Measurements from ENCODE around the gene COPS3.

The COPS3 gene

GRCh38 chr17:17246879-17247278 is 34.2 kb downstream of the COPS3 start:
- TF ChIP-seq TAF1 (IDR thresholded peaks at IDR 0.05; ENCODE audit: low read depth) (no peak), TCF12 (IDR thresholded peaks at IDR 0.05; ENCODE audit: low read depth) (no peak), RAD21 (IDR thresholded peaks at IDR 0.05; ENCODE audit: low read depth) (no peak), REST (IDR thresholded peaks at IDR 0.05; ENCODE audit: low read depth) (no peak), TEAD4 (IDR thresholded peaks at IDR 0.05) (no peak), EP300 (IDR thresholded peaks at IDR 0.05; ENCODE audit: borderline replicate concordance) (no peak), CREB1 (IDR thresholded peaks at IDR 0.05; ENCODE audit: low read depth) (no peak), NFIC (IDR thresholded peaks at IDR 0.05) (no peak), YY1 (IDR thresholded peaks at IDR 0.05; ENCODE audit: low read depth) (no peak), FOXM1 (IDR thresholded peaks at IDR 0.05; ENCODE audit: borderline replicate concordance, low read depth) (no peak), MAX (IDR thresholded peaks at IDR 0.05) (no peak), EGR1 (IDR thresholded peaks at IDR 0.05) (no peak)

DNA sequence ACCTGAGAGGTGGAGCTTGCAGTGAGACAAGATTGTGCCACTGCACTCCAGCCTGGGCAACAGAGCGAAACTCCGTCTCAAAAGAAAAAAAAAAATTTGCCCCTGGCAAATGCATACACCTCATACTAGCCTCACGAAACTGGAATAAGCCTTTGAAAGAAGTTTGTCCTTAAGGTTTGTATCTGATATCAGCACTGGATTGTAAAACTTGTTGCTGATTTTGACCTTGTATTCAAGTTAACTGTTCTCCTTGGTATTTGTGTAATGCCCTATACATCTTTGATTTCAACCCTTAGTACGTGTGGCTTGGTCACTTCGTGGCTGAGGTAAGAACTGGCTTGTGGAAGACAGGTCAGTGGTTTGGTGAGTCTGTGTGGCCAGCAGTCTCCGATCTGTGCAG is 37.9 kb downstream of the COPS3 start:
- no peak for TF ChIP-seq TEAD4 (IDR thresholded peaks at IDR 0.05)
- no peak for TF ChIP-seq TAF1 (IDR thresholded peaks at IDR 0.05; ENCODE audit: low read depth)

GRCh38 chr17:17242246-17242645 is 38.8 kb downstream of the COPS3 start:
- TF ChIP-seq REST (IDR thresholded peaks at IDR 0.05; ENCODE audit: low read depth) (no peak), RAD21 (IDR thresholded peaks at IDR 0.05; ENCODE audit: low read depth) (no peak), MAX (IDR thresholded peaks at IDR 0.05) (no peak), NFIC (IDR thresholded peaks at IDR 0.05) (no peak), ZBTB7A (IDR thresholded peaks at IDR 0.05; ENCODE audit: low read depth) (no peak), EGR1 (IDR thresholded peaks at IDR 0.05) (no peak), CEBPB (IDR thresholded peaks at IDR 0.05) (no peak), CREB1 (IDR thresholded peaks at IDR 0.05; ENCODE audit: low read depth) (no peak), EP300 (IDR thresholded peaks at IDR 0.05; ENCODE audit: borderline replicate concordance) (no peak), FOXM1 (IDR thresholded peaks at IDR 0.05; ENCODE audit: borderline replicate concordance, low read depth) (no peak), TCF12 (IDR thresholded peaks at IDR 0.05; ENCODE audit: low read depth) (no peak), TAF1 (IDR thresholded peaks at IDR 0.05; ENCODE audit: low read depth) (no peak), TEAD4 (IDR thresholded peaks at IDR 0.05) (no peak), YY1 (IDR thresholded peaks at IDR 0.05; ENCODE audit: low read depth) (no peak)
- TF ChIP-seq, protein P1, sequence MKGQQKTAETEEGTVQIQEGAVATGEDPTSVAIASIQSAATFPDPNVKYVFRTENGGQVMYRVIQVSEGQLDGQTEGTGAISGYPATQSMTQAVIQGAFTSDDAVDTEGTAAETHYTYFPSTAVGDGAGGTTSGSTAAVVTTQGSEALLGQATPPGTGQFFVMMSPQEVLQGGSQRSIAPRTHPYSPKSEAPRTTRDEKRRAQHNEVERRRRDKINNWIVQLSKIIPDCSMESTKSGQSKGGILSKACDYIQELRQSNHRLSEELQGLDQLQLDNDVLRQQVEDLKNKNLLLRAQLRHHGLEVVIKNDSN (IDR thresholded peaks at IDR 0.05): no peak

DNA sequence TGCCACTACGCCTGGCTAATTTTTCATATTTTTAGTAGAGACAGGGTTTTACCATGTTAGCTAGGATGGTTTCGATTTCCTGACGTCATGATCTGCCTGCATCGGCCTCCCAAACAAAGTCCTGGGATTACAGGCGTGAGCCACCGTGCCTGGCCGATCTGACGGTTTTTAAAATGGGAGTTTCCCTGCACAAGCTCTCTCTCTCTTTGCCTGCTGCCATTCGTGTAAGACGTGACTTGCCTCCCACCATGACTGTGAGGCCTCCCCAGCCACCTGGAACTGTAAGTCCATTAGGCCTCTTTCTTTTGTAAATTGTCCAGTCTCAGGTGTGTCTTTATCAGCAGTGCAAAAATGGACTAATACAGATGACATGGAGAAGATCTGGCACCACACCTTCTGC is 39.4 kb downstream of the COPS3 start:
- no peak for TF ChIP-seq TAF1 (IDR thresholded peaks at IDR 0.05; ENCODE audit: low read depth)
- no peak for TF ChIP-seq REST (IDR thresholded peaks at IDR 0.05; ENCODE audit: low read depth)
- TF ChIP-seq TCF12 (IDR thresholded peaks at IDR 0.05; ENCODE audit: low read depth): no peak
- TF ChIP-seq MAX (IDR thresholded peaks at IDR 0.05): no peak
- TF ChIP-seq EP300 (IDR thresholded peaks at IDR 0.05; ENCODE audit: borderline replicate concordance): no peak
- no peak for TF ChIP-seq TEAD4 (IDR thresholded peaks at IDR 0.05)
- TF ChIP-seq RAD21 (IDR thresholded peaks at IDR 0.05; ENCODE audit: low read depth): no peak
- no peak for TF ChIP-seq FOXM1 (IDR thresholded peaks at IDR 0.05; ENCODE audit: borderline replicate concordance, low read depth)
- no peak for TF ChIP-seq ZBTB7A (IDR thresholded peaks at IDR 0.05; ENCODE audit: low read depth)
- TF ChIP-seq, protein P1 (IDR thresholded peaks at IDR 0.05): no peak
- no peak for TF ChIP-seq EGR1 (IDR thresholded peaks at IDR 0.05)
